GM12892 (cell line): Measurements from ENCODE around the gene APOM.

Experiments used
- POLR2A ChIP-seq: IDR thresholded peaks from 2 replicates; pipeline ENCODE4 v1.6.1; 2011; ENCODE audit warnings: low read depth, low read length, control low read depth
- POLR2AphosphoS5 ChIP-seq: IDR thresholded peaks from 2 replicates; pipeline ENCODE4 v1.6.1; 2011; ENCODE audit warnings: low read depth, low read length, control low read depth
- TAF1 ChIP-seq: IDR thresholded peaks from 2 replicates; pipeline ENCODE4 v1.6.1; 2011; ENCODE audit warnings: low read depth, mild to moderate bottlenecking, control low read depth, low read length, borderline replicate concordance

- TF ChIP-seq POLR2AphosphoS5 (no peak), POLR2A (no peak), TAF1 (no peak)
These were observed 26.7 kb upstream of the APOM start for GRCh38 chr6:31629014-31629413.
